Stimulated activated CD4-positive, alpha-beta T cell treated with anti-CD3 and anti-CD28 coated beads, Interleukin-15, amount 100 ng/mL, for 48 hours (primary cell): ENCODE measurements around the gene OR2V2.
"Not testable (repeated sequence)": the region's sequence is repeated elsewhere in the genome, so short reads cannot be mapped to it uniquely, and the experiment has no call there.

Experiments used
- DNase-seq, 2 donors: peaks; one replicate each; pipeline ENCODE4 v3.0.0-alpha.2; 2020; ENCODE audit warnings: low read depth in 2 of 2

Gene OR2V2

DNA sequence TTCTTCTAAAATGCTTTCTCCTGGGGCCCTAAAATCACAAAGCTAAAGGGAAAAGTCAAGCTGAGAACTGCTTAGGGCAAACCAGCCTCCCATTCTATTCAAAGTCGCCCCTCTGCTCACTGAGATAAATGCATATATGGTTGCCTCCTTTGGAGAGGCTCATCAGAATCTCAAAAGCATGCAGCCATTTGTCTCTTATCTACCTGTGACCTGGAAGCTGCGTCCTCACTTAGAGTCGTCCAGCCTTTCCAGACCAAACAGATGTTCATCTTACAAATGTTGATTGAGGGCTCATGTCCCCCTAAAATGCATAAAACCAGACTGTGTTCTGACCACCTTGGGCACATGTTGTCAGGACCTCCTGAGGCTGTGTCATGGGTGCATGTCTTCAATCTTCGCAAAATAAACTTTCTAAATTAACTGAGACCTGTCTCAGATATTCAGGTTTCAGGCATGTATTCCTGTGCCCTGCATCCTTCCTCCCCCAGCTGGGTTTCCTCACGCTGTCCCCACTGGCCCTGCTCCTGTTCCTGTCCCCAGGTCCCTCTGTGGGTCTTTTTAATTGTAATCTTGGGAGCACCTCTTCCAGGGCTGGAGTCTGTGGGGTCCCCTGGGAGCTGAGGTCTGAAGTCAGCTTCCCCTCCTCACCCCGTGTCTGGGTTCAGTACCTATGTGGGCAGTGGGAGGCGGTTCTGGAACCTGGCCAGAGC lies at the start of gene OR2V2:
TSS of gene OR2V2 (plus strand) at position 660 of the 710 bp plus-strand sequence. CDS start 7,357 bp downstream, outside the sequence.
- DNase-seq = not testable (repeated sequence)

- DNase-seq = not testable (repeated sequence)
Observed at GRCh38 chr5:181097759-181098491, 49.5 kb upstream of the OR2V2 start.

DNA sequence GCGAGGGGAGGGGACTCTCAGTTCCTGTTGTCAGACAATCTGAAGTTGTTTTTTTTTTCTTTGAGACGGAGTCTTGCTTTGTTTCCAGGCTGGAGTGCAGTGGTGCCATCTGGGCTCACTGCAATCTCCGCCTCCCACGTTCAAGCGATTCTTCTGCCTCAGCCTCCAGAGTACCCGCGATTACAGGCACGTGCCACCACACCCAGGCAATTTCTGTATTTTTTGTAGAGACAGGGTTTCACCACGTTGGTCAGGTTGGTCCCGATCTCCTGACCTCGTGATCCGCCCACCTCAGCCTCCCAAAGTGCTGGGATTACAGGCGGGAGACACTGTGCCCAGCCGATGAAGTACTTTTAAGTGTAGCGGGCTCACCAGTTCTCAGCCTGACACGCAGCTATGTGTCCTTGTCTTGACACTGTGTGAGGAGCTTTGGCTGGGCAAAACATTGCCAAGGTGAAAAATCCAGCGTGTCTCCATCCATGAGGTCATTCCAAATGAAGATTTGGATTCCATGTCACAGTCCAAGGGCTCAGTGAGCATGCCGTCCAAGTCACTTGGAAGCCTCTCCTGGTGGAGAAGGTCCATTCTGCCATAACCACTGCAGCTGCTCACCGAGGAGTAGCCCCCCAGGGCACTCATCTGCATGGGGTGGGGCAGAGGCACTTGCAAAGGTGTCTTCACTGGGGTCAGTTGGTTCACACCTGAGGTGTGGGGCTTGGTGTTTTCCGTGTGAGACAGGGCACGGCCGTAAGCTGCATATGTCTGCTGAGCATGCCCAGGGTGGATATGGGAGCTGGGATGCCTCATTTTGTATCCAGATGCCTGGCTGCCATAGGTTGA lies 48.4 kb upstream of the OR2V2 start:
- DNase-seq = no peak

GRCh38 chr5:181099602-181100086 lies 47.7 kb upstream of the OR2V2 start:
- no peak for DNase-seq

GRCh38 chr5:181100121-181100875 lies 47.1 kb upstream of the OR2V2 start:
- DNase-seq = no peak

DNA sequence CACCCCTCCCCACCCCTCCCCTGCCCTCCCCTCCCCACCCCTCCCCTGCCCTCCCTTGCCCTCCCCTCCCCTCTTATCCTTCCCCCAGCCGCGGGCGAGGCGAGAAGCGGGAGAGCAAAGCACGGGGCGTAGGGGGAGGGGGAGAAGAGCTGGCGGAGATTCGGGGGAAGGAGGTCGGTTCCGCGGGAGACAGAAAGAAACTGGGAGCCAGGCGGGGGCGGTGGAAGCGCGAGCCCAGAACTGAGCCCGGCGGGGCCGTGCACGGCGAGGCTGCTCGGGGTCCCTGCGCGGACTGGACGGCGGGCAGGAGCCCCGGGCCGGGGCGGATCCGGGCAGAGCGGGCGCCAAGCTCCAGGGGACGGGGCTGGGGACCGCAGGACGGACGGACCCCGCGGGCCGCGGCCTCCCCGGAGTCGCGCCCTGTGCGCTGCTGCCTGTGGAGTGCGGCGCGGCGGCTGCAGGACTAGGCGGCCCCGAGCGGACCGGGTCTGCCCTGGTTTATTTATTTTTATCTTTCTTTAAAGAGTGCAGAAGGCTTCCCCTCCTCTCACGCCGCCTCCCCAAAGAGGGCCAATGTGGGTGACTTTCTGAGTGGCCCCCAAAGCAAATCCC lies 46.2 kb upstream of the OR2V2 start:
- DNase-seq = not testable (repeated sequence)

GRCh38 chr5:181101930-181102674 lies 45.3 kb upstream of the OR2V2 start:
- DNase-seq = not testable (repeated sequence)

DNA sequence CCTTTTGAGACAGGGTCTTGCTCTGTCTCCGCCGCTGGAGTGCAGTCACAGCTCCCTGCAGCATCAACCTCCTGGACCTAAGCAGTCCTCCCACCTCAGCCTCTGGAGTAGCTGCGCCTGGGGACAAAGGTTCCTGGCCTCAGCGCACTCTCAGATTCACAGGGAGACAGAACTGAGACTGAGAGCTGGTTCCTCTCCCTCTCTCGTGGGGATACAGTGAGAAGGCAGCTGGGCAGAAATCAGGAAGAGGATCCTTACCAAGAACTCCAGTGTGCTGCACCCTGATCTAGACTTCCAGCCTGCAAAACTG lies 43.2 kb upstream of the OR2V2 start:
- DNase-seq = not testable (repeated sequence)

GRCh38 chr5:181104606-181105390 lies 42.6 kb upstream of the OR2V2 start:
- not testable (repeated sequence) for DNase-seq

- no peak for DNase-seq
Observed at GRCh38 chr5:181105391-181106025, 41.9 kb upstream of the OR2V2 start.

DNA sequence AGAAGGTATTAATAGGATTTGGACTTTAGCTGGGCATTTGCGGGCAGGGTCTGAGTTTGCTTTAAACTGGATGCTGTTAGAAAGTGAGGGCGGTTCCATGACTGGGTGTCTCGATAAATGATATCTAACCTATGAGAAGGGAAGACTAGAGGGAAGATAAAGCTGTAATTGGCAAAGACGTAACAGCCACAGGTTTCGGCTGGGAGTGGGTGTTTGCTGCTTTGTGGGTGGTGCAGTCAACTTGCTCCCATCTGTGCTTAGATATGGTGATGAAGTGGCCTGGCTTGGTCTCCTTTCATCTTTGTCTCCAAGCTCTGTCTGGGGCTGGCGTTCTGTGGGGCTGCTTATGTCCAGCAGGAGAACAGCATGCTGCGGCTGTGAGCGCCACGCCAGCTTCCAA lies 39.7 kb upstream of the OR2V2 start:
- DNase-seq = no peak

GRCh38 chr5:181108578-181109165 lies 38.7 kb upstream of the OR2V2 start:
- DNase-seq = no peak

DNA sequence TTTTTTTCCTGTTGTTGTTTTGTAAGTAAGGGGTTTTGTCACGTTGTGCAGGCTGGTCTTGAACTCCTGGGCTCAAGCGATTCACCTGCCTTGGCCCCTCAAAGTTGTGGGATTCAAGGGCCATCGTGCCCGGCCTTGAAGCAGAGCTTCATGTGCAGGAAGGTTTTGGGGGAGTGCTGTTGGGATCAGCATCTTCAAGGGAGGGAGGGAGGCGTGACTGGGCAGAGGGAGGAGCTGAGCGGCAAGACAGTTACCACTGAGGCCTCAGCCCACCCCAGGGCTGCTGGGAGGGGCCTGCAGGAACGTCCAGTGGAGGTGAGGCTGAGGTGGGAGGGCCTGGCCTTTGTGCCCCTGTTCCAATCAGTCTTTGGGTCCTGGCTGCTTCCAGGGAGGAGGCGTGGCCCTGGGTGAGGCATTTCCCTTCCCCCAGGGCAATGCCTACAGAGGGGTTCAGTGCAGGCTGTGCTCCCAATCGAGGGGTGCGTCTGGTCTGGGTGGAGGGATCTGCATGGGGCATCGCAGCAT lies 37.8 kb upstream of the OR2V2 start:
- no peak for DNase-seq

DNA sequence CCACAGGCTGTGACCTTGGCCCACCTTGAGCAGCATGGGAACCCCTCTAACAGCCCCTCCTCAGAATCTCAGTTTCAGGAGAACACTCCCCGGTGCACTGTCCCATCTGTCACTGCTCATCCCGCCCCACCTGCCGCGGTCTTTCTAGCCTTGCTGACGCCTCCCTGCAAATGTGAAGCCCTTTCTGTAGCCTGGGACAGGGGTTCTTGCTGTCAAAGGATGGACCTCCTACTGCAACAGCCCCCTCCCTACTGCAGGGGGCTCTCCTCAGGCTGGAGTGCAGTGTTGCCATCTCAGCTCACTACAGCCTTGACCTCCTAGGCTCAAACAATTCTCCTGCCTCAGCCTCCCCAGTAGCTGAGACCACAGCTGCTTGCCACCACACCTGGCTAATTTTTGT lies 36.4 kb upstream of the OR2V2 start:
- no peak for DNase-seq

GRCh38 chr5:181112476-181112875 lies 34.9 kb upstream of the OR2V2 start:
- no peak for DNase-seq

DNA sequence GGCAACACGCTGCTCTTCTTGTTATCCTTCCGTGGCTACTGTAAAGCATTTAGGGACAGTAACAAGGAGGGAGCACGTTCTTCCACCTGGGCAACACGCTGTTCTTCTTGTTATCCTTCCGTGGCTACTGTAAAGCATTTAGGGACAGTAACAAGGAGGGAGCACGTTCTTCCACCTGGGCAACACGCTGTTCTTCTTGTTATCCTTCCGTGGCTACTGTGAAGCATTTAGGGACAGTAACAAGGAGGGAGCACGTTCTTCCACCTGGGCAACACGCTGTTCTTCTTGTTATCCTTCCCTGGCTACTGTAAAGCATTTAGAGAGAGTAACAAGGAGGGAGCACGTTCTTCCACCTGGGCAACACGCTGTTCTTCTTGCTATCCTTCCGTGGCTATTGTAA lies 33.8 kb upstream of the OR2V2 start:
- not testable (repeated sequence) for DNase-seq

GRCh38 chr5:181114284-181114843 lies 33.0 kb upstream of the OR2V2 start:
- DNase-seq = no peak
